HepG2 (cell line): ENCODE results near the gene UGP2. TPM values are rescaled to one million over a fixed set of nuclear protein-coding genes. Genes with fewer than 3 reads are reported as not detected.
A peak's percentile ranks its signal among the peaks of the same experiment; 100 is the strongest.

Experiments
- AGO2 ChIP-seq: fragments of 200-400 bp; formaldehyde crosslinking; optimal IDR thresholded peaks from 2 replicates; pipeline ENCODE3; 2017; ENCODE audit warnings: mild to moderate bottlenecking, low read depth, low read length, moderate library complexity
- ATF6 ChIP-seq: sonication (generic); formaldehyde crosslinking; conservative IDR thresholded peaks from 2 replicates; pipeline ENCODE4 v1.4.0; 2020; ENCODE audit warnings: missing genetic modification reagents
- JUNB ChIP-seq: sonication (generic); formaldehyde crosslinking; IDR thresholded peaks from 2 replicates; pipeline ENCODE4 v1.8.0; 2022; ENCODE audit warnings: missing genetic modification reagents, mild to moderate bottlenecking, borderline replicate concordance
- KIAA2018 ChIP-seq: sonication (generic); formaldehyde crosslinking; IDR thresholded peaks from 2 replicates; pipeline ENCODE4 v1.5.0; 2020; ENCODE audit warnings: mild to moderate bottlenecking, missing genetic modification reagents, borderline replicate concordance
- MYC ChIP-seq: sonication (generic); formaldehyde crosslinking; IDR thresholded peaks from 2 replicates; pipeline ENCODE4 v1.9.0; 2021; ENCODE audit warnings: missing genetic modification reagents, borderline replicate concordance
- PCBP1 ChIP-seq: fragments of 200-400 bp; formaldehyde crosslinking; IDR thresholded peaks from 2 replicates; pipeline ENCODE4 v1.6.1; 2017; ENCODE audit warnings: mild to moderate bottlenecking, low read depth, low read length, borderline replicate concordance
- RBM22 ChIP-seq: fragments of 200-400 bp; formaldehyde crosslinking; optimal IDR thresholded peaks from 2 replicates; pipeline ENCODE3; 2017; ENCODE audit warnings: mild to moderate bottlenecking, low read length, moderate library complexity
- SAFB2 ChIP-seq: sonication (generic); formaldehyde crosslinking; IDR thresholded peaks from 2 replicates; pipeline ENCODE4 v1.5.1; 2020; ENCODE audit warnings: missing genetic modification reagents, low read depth, mild to moderate bottlenecking, borderline replicate concordance
- TFDP1 ChIP-seq: IDR thresholded peaks from 2 replicates; pipeline ENCODE4 v1.6.1; 2016; ENCODE audit warnings: missing compliant biosample characterization, missing genetic modification reagents, borderline replicate concordance
- ZNF331 ChIP-seq: sonication (generic); formaldehyde crosslinking; IDR thresholded peaks from 2 replicates; pipeline ENCODE4 v1.4.0; 2020; ENCODE audit warnings: missing genetic modification reagents
- ZNF609 ChIP-seq: sonication (generic); formaldehyde crosslinking; IDR thresholded peaks from 2 replicates; pipeline ENCODE4 v1.4.0; 2020; ENCODE audit warnings: mild to moderate bottlenecking, missing genetic modification reagents, borderline replicate concordance
- polyA plus RNA-seq, 8 experiments: library from polyadenylated mRNA; depleted of rRNA in 3 of 8; stranded (reverse) in 7 of 8; unstranded in 1 of 8; fragments of >200 nt; fragmentation: Illumina TruSeq in 4 of 8; extraction: Trizol in 4 of 8; gene quantifications; 2 replicates each; pipeline versions ENCODE4 v1.2.1 to v1.2.3, GENCODE V29; 2011 to 2016; ENCODE audit warnings: low read depth in 4 of 8, missing spikeins in 1 of 8, mixed read lengths in 1 of 8; ENCODE audit not compliant: insufficient read depth in 1 of 8
- total RNA-seq, 5 experiments: library from RNA; depleted of rRNA; stranded (reverse); fragments of >200 nt; fragmentation: Illumina TruSeq; extraction: Trizol; gene quantifications; 2 replicates each; pipeline ENCODE4 v1.2.3, GENCODE V29; 2016; ENCODE audit warnings: low read depth in 1 of 5

UGP2 gene
- total and polyA plus RNA-seq, 2 of the 13 experiments (the other 11 are each of a cell fraction or from before 2014, with no cell fraction given): 96.0 to 134 TPM

GRCh38 chr2:63841254-63842022 lies at the start of gene UGP2 (continued):
- peak; percentile 71 for TF ChIP-seq TFDP1
- no peak for TF ChIP-seq JUNB (CRISPR knock-in tag)
- peak; percentile 45; the same call in 1 of the 2 replicates for TF ChIP-seq MYC (CRISPR knock-in tag)
- TF ChIP-seq SAFB2 (CRISPR knock-in tag): no peak
- TF ChIP-seq KIAA2018 (CRISPR knock-in tag): no peak
- TF ChIP-seq ATF6 (CRISPR knock-in tag): 0 out of 2 replicates have a peak, but pooled peaks have one; percentile 69
- TF ChIP-seq ZNF609 (CRISPR knock-in tag): peak; percentile 57; the same call in 1 of the 2 replicates
- TF ChIP-seq ZNF331 (CRISPR knock-in tag): peak; percentile 66
- TF ChIP-seq PCBP1: 0 out of 2 replicates have a peak, but pooled peaks have one; percentile 71
- TF ChIP-seq AGO2: peak; percentile 97
- no peak for TF ChIP-seq RBM22
